Loucy (cell line): Measurements from ENCODE around the gene TBL1X.

Source experiments
- CTCF ChIP-seq: fragments of 200-600 bp; sonication (generic); conservative IDR thresholded peaks from 2 replicates; pipeline ENCODE4 v1.5.1; 2014; ENCODE audit warnings: mild to moderate bottlenecking, antibody characterized with exemption, low read length
- EZH2phosphoT487 ChIP-seq: fragments of 200-600 bp; IDR thresholded peaks from 2 replicates; pipeline ENCODE4 v1.6.1; 2018; ENCODE audit warnings: antibody characterized with exemption, mild to moderate bottlenecking, moderate library complexity, borderline replicate concordance

GRCh38 chrX:9681422-9681821 is 216.6 kb downstream of the TBL1X start:
- TF ChIP-seq CTCF: no peak
- no peak for TF ChIP-seq EZH2phosphoT487
